ENCODE results near the gene AATK. TPM values are rescaled to one million over a fixed set of nuclear protein-coding genes. Genes with fewer than 3 reads are reported as not detected.

AATK gene
- total and polyA plus RNA-seq, 2 experiments from 2014 or later, result 1.1 to 5.0 TPM

DNA sequence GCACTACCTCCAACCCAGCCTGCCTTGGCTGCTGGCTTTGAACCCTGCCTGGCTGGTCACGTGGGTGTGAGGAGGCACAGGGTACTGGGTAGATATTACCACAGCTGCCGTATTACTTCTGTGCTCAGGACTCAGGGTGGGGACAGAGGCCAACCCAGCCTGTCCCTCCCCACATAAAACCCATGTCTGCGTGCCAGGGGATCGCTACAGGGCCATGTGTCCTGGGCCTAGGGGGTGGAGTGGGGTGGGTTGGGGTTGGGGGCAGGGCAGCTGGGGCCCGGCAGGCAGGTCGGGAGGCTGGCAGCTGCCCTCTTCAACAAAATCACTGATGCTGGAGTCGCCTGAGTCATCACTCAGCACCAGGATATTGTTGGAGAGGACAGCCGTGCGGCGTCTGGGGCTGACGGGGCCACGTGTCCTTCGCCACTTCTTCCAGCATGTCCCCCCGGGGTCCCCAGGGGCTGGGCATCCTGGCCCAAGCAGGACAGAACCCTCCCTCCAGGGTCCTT is 40.4 kb downstream of the AATK start:
- no peak for ATAC-seq
- Histone ChIP-seq H3K9me2 (ENCODE audit: insufficient read depth) (no peaks in the 10 kb centered on the region), H4K20me1 (replicated peaks; ENCODE audit: insufficient read depth) (no peaks in the 10 kb centered on the region), H3K36me3 (ENCODE audit: insufficient read depth) (no peaks in the 10 kb centered on the region), H3F3A (replicated peaks; ENCODE audit: low read depth) (no peaks in the 10 kb centered on the region), H3K27ac (ENCODE audit: low read depth) (no peak overlapping the region), H3K4me2 (no peak overlapping the region), H3K79me2 (replicated peaks; ENCODE audit: insufficient read depth) (no peaks in the 10 kb centered on the region), H3K4me3 (no peak overlapping the region), H3K27me3 (ENCODE audit: insufficient read depth) (no peaks in the 10 kb centered on the region), H2AFZ (no peak overlapping the region), H3K4me1 (ENCODE audit: insufficient read depth) (no peaks in the 10 kb centered on the region)
- Mint-ChIP-seq H3K4me3 (no peak overlapping the region), H3K27me3 (ENCODE audit: insufficient read depth, low read depth, poor library complexity) (peaks cover 8% of the 10 kb centered on the region), H3K36me3 (ENCODE audit: low read depth) (no peaks in the 10 kb centered on the region), H3K4me1 (no peaks in the 10 kb centered on the region), H3K27ac (no peak overlapping the region), H3K9me3 (no peaks in the 10 kb centered on the region)
- DNase-seq (ENCODE audit: low spot score), result no peak
- TF ChIP-seq JUNB (IDR thresholded peaks at IDR 0.05; ENCODE audit: unreplicated experiment) (no peak), CREB1 (CRISPR knock-in tag; IDR thresholded peaks at IDR 0.05; ENCODE audit: low read depth) (no peak), EZH2 (IDR thresholded peaks at IDR 0.05; ENCODE audit: low read depth, unreplicated experiment) (no peak), NANOG (IDR thresholded peaks at IDR 0.05; ENCODE audit: borderline replicate concordance) (no peak), EZH2phosphoT487 (IDR thresholded peaks at IDR 0.05; ENCODE audit: unreplicated experiment) (no peak), STAT1 (IDR thresholded peaks at IDR 0.05; ENCODE audit: unreplicated experiment) (no peak), ZNF114 (CRISPR knock-in tag; IDR thresholded peaks at IDR 0.05) (no peak), ZNF331 (CRISPR knock-in tag; IDR thresholded peaks at IDR 0.05; ENCODE audit: low read depth) (no peak), POLR2AphosphoS5 (IDR thresholded peaks at IDR 0.05; ENCODE audit: low read depth) (no peak)
- TF ChIP-seq, protein P1, sequence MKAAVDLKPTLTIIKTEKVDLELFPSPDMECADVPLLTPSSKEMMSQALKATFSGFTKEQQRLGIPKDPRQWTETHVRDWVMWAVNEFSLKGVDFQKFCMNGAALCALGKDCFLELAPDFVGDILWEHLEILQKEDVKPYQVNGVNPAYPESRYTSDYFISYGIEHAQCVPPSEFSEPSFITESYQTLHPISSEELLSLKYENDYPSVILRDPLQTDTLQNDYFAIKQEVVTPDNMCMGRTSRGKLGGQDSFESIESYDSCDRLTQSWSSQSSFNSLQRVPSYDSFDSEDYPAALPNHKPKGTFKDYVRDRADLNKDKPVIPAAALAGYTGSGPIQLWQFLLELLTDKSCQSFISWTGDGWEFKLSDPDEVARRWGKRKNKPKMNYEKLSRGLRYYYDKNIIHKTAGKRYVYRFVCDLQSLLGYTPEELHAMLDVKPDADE (IDR thresholded peaks at IDR 0.05), result no peak
- TF ChIP-seq, protein P2, sequence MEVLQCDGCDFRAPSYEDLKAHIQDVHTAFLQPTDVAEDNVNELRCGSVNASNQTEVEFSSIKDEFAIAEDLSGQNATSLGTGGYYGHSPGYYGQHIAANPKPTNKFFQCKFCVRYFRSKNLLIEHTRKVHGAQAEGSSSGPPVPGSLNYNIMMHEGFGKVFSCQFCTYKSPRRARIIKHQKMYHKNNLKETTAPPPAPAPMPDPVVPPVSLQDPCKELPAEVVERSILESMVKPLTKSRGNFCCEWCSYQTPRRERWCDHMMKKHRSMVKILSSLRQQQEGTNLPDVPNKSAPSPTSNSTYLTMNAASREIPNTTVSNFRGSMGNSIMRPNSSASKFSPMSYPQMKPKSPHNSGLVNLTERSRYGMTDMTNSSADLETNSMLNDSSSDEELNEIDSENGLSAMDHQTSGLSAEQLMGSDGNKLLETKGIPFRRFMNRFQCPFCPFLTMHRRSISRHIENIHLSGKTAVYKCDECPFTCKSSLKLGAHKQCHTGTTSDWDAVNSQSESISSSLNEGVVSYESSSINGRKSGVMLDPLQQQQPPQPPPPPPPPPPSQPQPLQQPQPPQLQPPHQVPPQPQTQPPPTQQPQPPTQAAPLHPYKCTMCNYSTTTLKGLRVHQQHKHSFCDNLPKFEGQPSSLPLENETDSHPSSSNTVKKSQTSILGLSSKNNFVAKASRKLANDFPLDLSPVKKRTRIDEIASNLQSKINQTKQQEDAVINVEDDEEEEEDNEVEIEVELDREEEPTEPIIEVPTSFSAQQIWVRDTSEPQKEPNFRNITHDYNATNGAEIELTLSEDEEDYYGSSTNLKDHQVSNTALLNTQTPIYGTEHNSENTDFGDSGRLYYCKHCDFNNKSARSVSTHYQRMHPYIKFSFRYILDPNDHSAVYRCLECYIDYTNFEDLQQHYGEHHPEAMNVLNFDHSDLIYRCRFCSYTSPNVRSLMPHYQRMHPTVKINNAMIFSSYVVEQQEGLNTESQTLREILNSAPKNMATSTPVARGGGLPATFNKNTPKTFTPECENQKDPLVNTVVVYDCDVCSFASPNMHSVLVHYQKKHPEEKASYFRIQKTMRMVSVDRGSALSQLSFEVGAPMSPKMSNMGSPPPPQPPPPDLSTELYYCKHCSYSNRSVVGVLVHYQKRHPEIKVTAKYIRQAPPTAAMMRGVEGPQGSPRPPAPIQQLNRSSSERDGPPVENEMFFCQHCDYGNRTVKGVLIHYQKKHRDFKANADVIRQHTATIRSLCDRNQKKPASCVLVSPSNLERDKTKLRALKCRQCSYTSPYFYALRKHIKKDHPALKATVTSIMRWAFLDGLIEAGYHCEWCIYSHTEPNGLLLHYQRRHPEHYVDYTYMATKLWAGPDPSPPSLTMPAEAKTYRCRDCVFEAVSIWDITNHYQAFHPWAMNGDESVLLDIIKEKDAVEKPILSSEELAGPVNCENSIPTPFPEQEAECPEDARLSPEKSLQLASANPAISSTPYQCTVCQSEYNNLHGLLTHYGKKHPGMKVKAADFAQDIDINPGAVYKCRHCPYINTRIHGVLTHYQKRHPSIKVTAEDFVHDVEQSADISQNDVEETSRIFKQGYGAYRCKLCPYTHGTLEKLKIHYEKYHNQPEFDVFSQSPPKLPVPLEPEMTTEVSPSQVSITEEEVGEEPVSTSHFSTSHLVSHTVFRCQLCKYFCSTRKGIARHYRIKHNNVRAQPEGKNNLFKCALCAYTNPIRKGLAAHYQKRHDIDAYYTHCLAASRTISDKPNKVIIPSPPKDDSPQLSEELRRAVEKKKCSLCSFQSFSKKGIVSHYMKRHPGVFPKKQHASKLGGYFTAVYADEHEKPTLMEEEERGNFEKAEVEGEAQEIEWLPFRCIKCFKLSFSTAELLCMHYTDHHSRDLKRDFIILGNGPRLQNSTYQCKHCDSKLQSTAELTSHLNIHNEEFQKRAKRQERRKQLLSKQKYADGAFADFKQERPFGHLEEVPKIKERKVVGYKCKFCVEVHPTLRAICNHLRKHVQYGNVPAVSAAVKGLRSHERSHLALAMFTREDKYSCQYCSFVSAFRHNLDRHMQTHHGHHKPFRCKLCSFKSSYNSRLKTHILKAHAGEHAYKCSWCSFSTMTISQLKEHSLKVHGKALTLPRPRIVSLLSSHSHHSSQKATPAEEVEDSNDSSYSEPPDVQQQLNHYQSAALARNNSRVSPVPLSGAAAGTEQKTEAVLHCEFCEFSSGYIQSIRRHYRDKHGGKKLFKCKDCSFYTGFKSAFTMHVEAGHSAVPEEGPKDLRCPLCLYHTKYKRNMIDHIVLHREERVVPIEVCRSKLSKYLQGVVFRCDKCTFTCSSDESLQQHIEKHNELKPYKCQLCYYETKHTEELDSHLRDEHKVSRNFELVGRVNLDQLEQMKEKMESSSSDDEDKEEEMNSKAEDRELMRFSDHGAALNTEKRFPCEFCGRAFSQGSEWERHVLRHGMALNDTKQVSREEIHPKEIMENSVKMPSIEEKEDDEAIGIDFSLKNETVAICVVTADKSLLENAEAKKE (CRISPR knock-in tag; IDR thresholded peaks at IDR 0.05), result no peak
- TF ChIP-seq, protein P3, sequence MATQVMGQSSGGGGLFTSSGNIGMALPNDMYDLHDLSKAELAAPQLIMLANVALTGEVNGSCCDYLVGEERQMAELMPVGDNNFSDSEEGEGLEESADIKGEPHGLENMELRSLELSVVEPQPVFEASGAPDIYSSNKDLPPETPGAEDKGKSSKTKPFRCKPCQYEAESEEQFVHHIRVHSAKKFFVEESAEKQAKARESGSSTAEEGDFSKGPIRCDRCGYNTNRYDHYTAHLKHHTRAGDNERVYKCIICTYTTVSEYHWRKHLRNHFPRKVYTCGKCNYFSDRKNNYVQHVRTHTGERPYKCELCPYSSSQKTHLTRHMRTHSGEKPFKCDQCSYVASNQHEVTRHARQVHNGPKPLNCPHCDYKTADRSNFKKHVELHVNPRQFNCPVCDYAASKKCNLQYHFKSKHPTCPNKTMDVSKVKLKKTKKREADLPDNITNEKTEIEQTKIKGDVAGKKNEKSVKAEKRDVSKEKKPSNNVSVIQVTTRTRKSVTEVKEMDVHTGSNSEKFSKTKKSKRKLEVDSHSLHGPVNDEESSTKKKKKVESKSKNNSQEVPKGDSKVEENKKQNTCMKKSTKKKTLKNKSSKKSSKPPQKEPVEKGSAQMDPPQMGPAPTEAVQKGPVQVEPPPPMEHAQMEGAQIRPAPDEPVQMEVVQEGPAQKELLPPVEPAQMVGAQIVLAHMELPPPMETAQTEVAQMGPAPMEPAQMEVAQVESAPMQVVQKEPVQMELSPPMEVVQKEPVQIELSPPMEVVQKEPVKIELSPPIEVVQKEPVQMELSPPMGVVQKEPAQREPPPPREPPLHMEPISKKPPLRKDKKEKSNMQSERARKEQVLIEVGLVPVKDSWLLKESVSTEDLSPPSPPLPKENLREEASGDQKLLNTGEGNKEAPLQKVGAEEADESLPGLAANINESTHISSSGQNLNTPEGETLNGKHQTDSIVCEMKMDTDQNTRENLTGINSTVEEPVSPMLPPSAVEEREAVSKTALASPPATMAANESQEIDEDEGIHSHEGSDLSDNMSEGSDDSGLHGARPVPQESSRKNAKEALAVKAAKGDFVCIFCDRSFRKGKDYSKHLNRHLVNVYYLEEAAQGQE (IDR thresholded peaks at IDR 0.05; ENCODE audit: unreplicated experiment), result no peak
- TF ChIP-seq, protein P4, sequence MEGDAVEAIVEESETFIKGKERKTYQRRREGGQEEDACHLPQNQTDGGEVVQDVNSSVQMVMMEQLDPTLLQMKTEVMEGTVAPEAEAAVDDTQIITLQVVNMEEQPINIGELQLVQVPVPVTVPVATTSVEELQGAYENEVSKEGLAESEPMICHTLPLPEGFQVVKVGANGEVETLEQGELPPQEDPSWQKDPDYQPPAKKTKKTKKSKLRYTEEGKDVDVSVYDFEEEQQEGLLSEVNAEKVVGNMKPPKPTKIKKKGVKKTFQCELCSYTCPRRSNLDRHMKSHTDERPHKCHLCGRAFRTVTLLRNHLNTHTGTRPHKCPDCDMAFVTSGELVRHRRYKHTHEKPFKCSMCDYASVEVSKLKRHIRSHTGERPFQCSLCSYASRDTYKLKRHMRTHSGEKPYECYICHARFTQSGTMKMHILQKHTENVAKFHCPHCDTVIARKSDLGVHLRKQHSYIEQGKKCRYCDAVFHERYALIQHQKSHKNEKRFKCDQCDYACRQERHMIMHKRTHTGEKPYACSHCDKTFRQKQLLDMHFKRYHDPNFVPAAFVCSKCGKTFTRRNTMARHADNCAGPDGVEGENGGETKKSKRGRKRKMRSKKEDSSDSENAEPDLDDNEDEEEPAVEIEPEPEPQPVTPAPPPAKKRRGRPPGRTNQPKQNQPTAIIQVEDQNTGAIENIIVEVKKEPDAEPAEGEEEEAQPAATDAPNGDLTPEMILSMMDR (conservative IDR thresholded peaks at IDR 0.05; ENCODE audit: low read depth in 2 of 2), result no peak

All from GM23338 (cell line).